GM18951 (cell line): ENCODE data around the gene APCDD1L.
"Not testable (repeated sequence)": the region's sequence is repeated elsewhere in the genome, so short reads cannot be mapped to it uniquely, and the experiment has no call there.

Source experiments
- POLR2A ChIP-seq: IDR thresholded peaks from 4 replicates; pipeline ENCODE4 v1.6.1; 2011; ENCODE audit warnings: mild to moderate bottlenecking; ENCODE audit not compliant: insufficient read length, insufficient read depth; ENCODE audit errors: extremely low read depth
- in situ Hi-C: fragments of 300-500 bp; cut with MboI; formaldehyde crosslinking; loops from one replicate; pipeline ENCODE4 v1.12.0; 2022; ENCODE audit warnings: low sequenced_read_pairs, mixed read lengths, inconsistent platforms; ENCODE audit not compliant: unreplicated experiment

APCDD1L gene

DNA sequence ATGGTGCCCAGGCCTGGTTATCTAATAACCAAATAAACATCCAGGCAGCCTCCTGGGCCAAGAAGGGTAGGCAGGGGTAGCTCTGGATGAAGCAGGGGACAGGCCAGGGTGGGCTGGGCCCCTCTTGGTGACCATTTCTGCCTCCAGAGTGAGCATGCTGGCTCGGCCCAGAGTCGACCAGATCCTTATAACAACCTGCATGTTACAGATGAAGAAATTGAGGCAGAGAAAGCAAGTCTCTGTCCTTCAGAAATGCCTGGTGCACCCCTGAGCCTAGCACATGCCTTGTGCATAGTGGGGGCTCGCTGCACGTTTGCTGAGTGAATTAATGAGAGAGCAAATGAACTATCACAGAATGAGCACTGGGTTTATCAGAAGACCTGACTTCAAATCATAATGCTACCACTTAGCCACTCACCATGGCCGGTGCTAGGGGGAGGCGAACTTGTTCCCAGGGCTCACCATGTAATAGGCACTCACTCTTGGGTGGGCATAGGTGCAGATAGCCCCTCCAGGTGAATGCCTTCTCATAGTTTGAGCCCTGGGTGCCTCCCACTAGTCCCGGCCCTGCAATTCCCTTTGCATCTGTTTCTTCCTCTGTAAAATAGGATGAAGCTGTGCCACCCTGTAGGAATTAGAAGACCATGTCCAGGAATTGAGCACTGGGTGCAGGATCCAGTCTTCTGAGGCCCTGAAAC lies 3.8 kb upstream of the APCDD1L start:
- in situ Hi-C loops, result no loop called here
- TF ChIP-seq POLR2A, result no peak

DNA sequence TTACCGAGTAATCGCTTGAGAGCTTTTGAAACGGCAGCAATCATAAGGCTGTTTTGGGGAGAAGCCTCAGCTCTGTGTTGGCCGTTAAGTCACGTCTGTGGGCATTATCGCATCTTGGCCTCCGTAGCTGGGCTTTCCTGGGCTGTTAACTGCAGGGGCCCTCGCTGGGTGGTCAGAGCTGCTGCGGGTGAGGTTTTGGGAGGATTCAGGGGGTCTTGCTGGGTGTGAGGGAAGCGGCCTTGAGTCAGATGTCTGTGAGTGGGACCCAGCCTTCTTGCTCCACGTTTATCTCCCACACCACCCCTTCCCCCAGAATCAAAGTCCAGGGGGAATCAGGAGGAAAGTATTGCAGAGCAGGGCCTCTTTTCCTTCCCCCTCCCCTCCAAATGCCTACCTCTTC lies 3.2 kb upstream of the APCDD1L start:
- TF ChIP-seq POLR2A, result no peak
- in situ Hi-C loops, result no loop called here

DNA sequence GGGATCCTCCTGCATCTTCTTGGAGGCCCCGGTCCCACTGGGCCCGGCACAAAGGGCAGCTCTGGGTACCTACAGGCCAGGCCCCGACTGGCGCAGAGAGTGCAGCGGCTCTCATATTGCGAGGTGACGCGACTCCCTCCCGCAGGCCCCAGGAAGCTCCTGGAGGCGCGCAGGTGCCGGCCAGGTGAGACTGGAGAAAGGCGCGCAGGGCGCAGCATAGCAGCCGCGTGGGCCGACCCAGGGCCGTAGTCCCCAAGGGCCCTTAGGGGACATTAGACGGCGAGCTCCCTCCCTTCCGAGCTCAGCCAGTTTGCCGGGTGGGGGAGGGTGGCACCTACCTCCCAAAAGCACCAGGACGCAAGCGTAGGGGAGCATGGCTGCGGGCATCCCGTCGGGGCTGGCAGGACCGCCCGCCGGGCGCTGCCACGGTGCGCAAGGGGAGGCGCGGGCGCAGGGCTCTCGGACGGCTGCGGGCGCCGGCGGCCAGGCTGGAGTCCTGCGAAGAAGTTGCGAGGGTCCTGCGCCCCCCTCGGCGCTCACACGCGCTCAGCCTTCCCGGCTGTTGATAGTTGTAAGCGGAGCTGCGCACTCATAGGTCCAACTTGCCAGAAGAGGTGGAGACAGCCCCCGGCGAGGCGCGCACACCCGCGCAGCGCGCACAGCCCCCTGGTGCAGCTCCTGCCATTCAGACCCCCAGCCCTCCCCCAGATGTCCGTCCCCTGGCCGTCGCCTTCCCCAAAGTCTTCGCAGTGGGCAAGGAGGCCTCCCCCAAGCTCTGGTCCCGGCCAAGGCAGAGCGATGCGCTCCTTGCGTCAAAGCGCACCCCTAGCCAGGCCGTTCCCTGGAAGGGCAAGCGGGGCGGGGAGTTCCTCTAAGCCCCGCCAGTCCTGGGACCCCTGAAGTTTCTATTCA lies 622 bp downstream of the APCDD1L start:
- TF ChIP-seq POLR2A, result no peak
- in situ Hi-C loops, result no loop called here

DNA sequence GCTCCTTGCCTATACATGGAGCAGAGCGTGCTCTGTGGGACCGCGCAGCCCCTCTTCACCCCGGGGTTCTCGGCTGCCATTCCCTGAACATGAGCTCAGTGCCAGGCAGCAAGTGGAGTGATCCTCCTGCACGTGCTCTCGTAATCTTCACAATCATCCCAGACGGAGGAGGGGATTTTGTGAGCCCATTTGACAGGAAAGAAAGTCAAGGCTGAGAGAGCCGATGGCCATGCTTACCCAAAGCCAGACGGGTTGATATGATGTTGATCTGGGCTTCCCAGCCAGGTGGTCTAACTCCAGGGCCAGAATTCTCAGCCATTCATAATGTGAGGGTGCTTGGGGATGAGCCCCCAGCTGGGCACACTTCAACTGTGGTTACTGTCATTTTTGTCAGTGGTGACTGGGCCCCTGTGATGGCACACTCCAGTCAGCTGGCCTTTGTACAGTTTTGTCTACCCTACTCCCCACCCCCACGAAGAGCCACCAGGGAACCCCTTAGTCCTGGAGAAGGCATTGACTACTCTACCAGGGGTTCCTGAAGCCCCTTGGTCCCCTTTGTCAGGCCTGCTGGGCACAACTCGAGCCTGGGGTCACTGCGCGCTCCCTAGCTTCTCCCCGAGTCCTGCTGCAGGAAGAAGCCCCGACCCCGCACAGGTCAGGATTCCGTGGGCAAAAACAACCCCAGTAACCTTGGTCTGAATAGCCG lies 1.5 kb downstream of the APCDD1L start:
- no peak for TF ChIP-seq POLR2A
- in situ Hi-C loops, result no loop called here

DNA sequence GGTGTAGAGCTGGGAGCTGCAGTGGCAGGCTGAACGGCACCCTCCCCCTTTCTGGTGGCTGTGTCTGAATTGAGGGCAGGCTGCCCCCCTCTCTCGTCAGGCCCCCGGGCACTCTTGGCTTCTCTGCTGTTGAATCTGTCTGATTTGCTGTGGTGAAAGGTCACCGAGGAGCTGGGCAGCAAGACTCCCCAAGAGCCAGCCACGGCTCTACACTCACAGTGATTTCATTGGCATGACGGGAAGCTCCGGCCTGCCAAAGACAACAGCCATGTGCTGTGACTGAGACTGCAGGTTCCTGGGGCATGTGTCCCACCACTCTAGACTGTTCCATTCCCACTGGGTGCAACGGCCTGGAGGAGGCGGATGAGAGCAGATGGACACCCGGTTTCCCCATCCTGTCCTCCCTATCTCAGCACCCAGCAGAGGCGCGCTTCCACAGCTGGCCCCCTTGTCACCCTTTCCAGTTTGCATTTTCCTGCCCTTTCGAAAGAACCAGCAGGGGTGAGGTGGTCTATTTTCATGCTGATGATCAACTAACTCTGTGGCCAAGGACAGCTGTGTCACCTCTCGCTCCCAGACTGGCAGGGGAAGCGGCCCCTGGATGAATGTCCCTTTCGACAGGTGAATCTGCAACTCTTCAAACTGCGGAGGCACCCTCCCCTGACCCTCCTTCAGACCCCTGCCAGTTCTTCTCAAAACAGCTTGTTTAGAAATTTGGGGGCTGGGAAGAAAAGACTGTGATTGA lies 2.2 kb downstream of the APCDD1L start:
- no peak for TF ChIP-seq POLR2A
- in situ Hi-C loops, result no loop called here

DNA sequence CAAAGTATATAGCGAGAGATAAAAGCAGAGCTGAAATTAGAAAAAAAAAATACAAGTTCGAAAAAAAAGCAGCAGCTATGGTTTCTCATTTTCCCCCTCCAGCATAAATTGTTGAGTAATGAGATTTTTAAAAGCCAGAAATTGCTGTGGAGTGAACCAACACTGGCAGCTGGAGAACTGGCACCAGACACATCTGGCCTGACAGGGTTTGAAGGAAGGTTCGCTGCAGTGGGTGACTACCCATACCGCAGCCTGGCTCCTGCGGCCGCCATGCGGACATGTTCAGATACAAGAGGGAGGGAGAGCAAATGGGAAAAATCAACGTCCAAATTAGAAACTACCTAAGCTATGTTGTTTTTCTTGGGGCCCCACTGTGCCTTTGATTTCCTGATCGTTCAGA lies 3.3 kb downstream of the APCDD1L start:
- in situ Hi-C loops, result no loop called here
- TF ChIP-seq POLR2A, result no peak

DNA sequence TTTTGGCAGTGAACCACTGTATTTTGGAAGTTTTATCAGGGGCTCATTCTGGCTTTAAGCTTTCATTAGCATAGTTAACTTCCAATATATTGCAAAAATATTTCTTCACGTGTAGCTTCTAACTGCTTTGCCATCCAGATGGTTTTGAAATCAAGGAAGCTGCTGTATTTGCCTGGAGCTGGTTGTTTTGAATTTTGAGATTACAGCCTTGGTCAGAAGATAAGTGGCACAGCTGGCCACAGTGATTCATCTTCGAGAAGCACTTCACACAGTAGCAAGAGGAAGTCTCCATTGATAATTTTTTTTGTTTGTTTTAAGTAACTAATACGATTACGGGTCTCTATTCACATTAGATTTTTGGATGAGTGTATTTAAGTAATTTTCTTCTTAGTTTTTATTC lies 3.8 kb downstream of the APCDD1L start:
- no peak for TF ChIP-seq POLR2A
- in situ Hi-C loops, result no loop called here

DNA sequence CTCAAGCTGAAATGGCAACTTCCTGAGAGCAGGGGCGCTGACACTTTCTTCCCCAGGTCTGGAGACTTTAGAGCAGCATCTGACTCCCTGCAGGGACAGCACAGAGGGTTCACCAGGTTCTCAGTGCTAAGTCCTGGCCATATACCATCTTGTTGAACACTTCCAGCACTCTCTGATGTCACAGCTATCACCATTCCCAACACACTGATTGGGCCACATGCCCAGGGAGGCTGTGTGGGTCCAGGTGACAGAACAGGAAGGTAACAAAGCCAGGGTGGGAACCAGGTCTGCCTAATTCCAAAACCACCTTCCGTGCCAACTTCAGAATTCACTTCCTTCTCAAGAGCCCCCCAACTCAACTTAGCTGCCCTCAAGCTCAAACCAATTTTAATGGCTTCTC lies 4.3 kb downstream of the APCDD1L start:
- in situ Hi-C loops, result no loop called here
- no peak for TF ChIP-seq POLR2A

DNA sequence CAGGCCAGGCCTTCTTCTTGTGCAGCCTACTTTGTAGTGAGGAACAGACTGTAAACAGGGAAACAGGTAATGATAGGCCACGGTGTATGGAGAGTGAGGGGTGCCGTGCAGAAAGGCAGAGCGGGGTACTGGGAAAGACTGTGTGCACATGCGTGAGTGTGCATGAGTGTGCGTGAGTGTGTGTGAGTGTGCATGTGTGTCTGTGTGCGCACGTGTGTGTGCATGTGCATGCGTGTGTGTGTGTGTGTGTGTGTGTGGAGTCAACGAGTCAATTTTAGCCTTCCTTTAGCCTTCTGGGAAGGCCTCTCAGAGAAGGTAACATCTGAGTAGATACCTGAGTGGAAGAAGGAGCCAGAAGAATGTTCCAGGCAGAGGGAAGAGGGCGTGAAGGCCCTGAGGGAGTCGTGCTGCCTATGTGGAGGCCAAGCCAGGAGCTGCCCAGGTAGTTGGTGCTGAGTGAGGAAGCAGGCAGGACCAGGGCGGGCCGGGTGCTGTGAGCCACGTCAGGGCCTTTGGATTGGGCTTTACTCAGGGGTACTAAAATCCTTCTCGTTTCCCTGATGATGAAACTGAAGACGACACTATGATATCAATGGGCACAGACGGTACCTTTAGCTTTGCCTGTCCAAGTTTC lies 6.3 kb downstream of the APCDD1L start:
- no peak for TF ChIP-seq POLR2A
- in situ Hi-C loops, result no loop called here

DNA sequence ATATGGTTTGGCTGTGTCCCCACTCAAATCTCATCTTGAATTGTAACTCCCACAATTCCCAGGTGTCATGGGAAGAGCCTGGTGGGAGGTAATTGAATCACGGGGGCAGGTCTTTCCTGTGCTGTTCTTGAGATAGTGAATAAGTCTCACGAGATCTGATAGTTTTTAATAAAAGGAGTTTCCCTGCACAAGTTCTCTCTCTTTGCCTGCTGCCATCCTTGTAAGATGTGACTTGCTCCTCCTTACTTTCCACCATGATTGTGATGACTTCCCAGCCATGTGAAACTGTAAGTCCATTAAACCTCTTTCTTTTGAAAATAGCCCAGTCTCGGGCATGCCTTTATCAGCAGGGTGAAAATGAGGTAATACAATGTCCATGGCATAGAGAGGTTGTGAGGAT lies 8.2 kb downstream of the APCDD1L start:
- in situ Hi-C loops, result not testable (repeated sequence)

DNA sequence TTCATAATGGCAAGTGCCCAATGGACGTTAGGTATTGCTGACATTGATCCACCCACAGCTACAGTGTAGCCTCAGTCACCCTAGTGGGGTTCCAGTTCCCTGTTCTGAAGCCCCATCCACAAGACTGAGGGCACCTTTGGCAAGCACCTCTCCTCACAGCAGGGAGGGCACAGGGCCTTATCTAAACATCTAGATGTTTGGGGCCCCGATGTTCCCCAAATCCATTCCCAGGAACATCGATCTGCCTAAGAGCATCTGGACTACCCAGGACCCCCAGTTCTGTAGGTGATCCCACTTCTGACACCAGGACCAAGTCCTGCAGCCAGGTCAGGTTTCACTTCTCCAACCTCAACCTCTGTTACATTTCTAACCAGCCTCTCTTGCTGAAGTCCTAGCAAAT lies 10.6 kb downstream of the APCDD1L start:
- TF ChIP-seq POLR2A, result no peak
- in situ Hi-C loops, result no loop called here

DNA sequence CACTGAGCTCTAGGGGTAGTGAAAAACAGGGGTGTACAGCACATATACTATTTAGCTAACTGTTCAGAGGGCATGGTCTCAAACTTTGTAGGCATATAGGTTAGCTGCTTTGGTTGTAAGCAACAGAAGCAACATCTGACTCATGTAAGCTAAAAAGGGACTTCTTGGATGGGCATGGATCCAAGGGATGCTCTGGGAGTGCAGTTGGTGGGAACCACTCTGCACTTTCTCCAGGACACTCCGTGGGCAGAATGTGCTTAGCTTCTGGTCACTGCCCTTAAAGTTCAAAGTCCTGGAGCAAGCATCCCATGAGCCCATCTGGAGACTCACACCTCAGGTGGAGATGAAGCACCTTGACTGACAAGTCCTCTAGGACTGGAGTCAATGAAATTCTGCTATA lies 11.5 kb downstream of the APCDD1L start:
- in situ Hi-C loops, result no loop called here
- no peak for TF ChIP-seq POLR2A
